ENCODE results near the gene SNX20. TPM values are rescaled to one million over a fixed set of nuclear protein-coding genes. Genes with fewer than 3 reads are reported as not detected.

Gene SNX20
- total RNA-seq, 1 donor from 2014 or later, result not detected

DNA sequence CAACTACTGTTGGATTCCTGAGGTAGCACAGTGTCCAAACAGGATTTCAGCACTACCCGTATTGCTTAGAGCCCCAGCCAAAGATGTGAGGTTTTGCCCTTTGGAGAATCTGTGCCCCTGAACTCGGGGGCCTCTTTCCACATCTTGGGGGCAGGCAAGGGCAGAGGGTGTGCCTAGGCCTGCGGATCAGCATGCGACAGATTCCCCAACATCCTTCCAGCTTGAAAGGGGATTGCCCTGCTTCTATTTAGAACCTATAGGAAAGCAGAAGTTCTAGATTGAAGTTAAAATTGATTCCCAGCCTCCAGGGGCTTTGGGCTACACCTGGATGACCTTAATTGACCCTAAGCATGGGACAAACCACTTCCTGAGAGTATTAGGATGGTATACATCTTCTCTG, 31.8 kb upstream of the SNX20 start:
- no peak for DNase-seq (ENCODE audit: low spot score in 2 of 2, unreplicated experiment in 2 of 2)
- Mint-ChIP-seq H3K27me3 (ENCODE audit: low read depth) (peaks cover 2% of the 10 kb centered on the region), H3K4me3 (no peak overlapping the region), H3K27ac (no peak overlapping the region), H3K9me3 (no peaks in the 10 kb centered on the region), H3K36me3 (no peaks in the 10 kb centered on the region), H3K4me1 (peaks cover under 1% of the 10 kb centered on the region)
- TF ChIP-seq, protein P1, sequence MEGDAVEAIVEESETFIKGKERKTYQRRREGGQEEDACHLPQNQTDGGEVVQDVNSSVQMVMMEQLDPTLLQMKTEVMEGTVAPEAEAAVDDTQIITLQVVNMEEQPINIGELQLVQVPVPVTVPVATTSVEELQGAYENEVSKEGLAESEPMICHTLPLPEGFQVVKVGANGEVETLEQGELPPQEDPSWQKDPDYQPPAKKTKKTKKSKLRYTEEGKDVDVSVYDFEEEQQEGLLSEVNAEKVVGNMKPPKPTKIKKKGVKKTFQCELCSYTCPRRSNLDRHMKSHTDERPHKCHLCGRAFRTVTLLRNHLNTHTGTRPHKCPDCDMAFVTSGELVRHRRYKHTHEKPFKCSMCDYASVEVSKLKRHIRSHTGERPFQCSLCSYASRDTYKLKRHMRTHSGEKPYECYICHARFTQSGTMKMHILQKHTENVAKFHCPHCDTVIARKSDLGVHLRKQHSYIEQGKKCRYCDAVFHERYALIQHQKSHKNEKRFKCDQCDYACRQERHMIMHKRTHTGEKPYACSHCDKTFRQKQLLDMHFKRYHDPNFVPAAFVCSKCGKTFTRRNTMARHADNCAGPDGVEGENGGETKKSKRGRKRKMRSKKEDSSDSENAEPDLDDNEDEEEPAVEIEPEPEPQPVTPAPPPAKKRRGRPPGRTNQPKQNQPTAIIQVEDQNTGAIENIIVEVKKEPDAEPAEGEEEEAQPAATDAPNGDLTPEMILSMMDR (IDR thresholded peaks at IDR 0.05; ENCODE audit: unreplicated experiment), result no peak

DNA sequence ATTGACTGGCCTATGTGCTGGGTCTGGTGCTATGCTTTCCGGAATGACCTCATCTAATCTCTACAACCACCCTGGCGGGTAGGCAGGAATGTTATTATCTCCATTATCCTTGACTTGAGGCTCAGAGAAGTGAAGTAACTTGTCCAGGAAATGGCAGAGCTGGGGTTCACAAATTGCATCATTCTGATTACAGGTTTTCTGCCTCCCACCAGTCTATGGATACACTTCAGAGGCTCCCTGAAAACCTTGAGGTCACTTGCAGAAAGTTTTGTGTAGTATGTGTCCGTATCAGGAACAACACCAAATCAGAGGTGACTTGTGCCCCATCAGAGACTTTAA, 31.4 kb upstream of the SNX20 start:
- no peak overlapping the region for H3K27ac Mint-ChIP-seq
- TF ChIP-seq, protein P1 (IDR thresholded peaks at IDR 0.05; ENCODE audit: unreplicated experiment), result no peak
- no peaks in the 10 kb centered on the region for H3K36me3 Mint-ChIP-seq
- no peaks in the 10 kb centered on the region for H3K4me1 Mint-ChIP-seq
- H3K9me3 Mint-ChIP-seq, result no peaks in the 10 kb centered on the region
- H3K27me3 Mint-ChIP-seq (ENCODE audit: low read depth), result peaks cover 4% of the 10 kb centered on the region
- DNase-seq (ENCODE audit: low spot score in 2 of 2, unreplicated experiment in 2 of 2), result no peak
- H3K4me3 Mint-ChIP-seq, result no peak overlapping the region

DNA sequence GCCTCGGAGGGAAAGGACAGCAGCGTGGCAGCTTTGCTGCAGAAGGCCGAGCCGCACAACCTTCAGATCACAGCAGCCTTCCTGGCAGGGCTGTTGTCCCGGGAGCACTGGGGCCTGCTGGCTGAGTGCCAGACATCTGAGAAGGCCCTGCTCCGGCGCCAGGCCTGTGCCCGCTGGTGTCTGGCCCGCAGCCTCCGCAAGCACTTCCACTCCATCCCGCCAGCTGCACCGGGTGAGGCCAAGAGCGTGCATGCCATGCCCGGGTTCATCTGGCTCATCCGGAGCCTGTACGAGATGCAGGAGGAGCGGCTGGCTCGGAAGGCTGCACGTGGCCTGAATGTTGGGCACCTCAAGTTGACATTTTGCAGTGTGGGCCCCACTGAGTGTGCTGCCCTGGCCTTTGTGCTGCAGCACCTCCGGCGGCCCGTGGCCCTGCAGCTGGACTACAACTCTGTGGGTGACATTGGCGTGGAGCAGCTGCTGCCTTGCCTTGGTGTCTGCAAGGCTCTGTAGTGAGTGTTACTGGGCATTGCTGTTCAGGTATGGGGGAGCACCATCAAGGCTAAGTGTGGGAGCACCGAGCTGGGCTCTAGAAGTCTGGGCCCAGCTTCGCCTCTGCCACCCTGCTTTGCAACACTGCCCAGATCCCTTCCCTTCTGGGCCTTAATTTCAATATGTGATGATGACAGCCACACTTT, 30.9 kb upstream of the SNX20 start:
- Mint-ChIP-seq H3K27ac (no peak overlapping the region), H3K36me3 (no peaks in the 10 kb centered on the region), H3K27me3 (ENCODE audit: low read depth) (peaks cover 7% of the 10 kb centered on the region), H3K9me3 (no peaks in the 10 kb centered on the region), H3K4me1 (no peaks in the 10 kb centered on the region), H3K4me3 (no peak overlapping the region)
- DNase-seq (ENCODE audit: low spot score in 2 of 2, unreplicated experiment in 2 of 2), result no peak
- TF ChIP-seq, protein P1 (IDR thresholded peaks at IDR 0.05; ENCODE audit: unreplicated experiment), result no peak

DNA sequence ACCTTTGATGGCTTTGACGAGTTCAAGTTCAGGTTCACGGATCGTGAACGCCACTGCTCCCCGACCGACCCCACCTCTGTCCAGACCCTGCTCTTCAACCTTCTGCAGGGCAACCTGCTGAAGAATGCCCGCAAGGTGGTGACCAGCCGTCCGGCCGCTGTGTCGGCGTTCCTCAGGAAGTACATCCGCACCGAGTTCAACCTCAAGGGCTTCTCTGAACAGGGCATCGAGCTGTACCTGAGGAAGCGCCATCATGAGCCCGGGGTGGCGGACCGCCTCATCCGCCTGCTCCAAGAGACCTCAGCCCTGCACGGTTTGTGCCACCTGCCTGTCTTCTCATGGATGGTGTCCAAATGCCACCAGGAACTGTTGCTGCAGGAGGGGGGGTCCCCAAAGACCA, 29.9 kb upstream of the SNX20 start:
- Mint-ChIP-seq H3K4me3 (no peak overlapping the region), H3K4me1 (no peaks in the 10 kb centered on the region), H3K36me3 (no peaks in the 10 kb centered on the region), H3K9me3 (no peaks in the 10 kb centered on the region), H3K27me3 (ENCODE audit: low read depth) (peaks cover 10% of the 10 kb centered on the region), H3K27ac (no peak overlapping the region)
- DNase-seq (ENCODE audit: low spot score in 2 of 2, unreplicated experiment in 2 of 2), result no peak
- TF ChIP-seq, protein P1 (IDR thresholded peaks at IDR 0.05; ENCODE audit: unreplicated experiment), result no peak

DNA sequence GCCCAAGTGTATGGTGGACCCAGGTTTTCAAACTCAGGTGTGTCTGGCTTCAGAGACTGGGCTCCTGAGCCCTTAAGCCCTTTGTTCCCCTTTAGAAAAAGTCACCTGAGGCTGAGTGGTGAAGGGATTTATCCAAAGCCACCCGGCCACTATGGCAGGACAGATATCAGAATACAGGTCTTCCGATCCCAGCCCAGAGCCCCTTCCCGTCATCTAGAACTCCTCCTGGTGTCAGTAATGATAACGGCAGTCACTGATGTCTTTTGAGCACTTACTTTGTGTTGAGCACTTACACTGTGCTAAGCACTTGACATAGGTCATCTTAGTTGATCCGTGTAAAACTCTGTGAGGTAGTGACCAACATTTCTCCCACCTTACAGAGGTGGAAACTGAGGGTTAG, 28.9 kb upstream of the SNX20 start:
- Mint-ChIP-seq H3K36me3 (peaks cover under 1% of the 10 kb centered on the region), H3K4me1 (no peaks in the 10 kb centered on the region), H3K27ac (no peak overlapping the region), H3K9me3 (peaks cover 9% of the 10 kb centered on the region), H3K4me3 (no peak overlapping the region), H3K27me3 (ENCODE audit: low read depth) (peaks cover 13% of the 10 kb centered on the region)
- TF ChIP-seq, protein P1 (IDR thresholded peaks at IDR 0.05; ENCODE audit: unreplicated experiment), result no peak
- DNase-seq (ENCODE audit: low spot score in 2 of 2, unreplicated experiment in 2 of 2), result no peak
